Adrenal gland (tissue), 12 donors: ENCODE results near the gene PRMT7. TPM values are rescaled to one million over a fixed set of nuclear protein-coding genes. Genes with fewer than 3 reads are reported as not detected.

ENCODE experiments used
- DNase-seq, 7 donors: peaks; one replicate each; pipeline ENCODE4 v3.0.0-alpha.2; 2019 to 2020
- H3K27ac ChIP-seq, 5 donors: fragments of 200-600 bp; sonication (generic) in 4 of 5; 1 replicate in 3 of 5; 2 replicates in 2 of 5; pipeline versions ENCODE4 v1.5.1 to v1.8.0; 2016 to 2020; ENCODE audit warnings: mild to moderate bottlenecking in 1 of 5
- H3K27me3 ChIP-seq: fragments of 200-600 bp; 2 replicates; pipeline ENCODE4 v1.8.0; 2021
- H3K36me3 ChIP-seq, 2 donors: fragments of 200-600 bp; replicated peaks in 1 of 2; 1 replicate in 1 of 2; 2 replicates in 1 of 2; pipeline versions ENCODE4 v1.5.1 to v1.8.0; 2018 to 2022
- H3K4me1 ChIP-seq, 2 donors: fragments of 200-600 bp; replicated peaks in 1 of 2; 1 replicate in 1 of 2; 2 replicates in 1 of 2; pipeline versions ENCODE4 v1.5.1 to v1.8.0; 2018 to 2021
- H3K4me3 ChIP-seq, 4 donors: fragments of 200-600 bp; sonication (generic) in 3 of 4; one replicate each; pipeline ENCODE4 v1.5.1; 2016 to 2018
- H3K9me3 ChIP-seq, 3 donors: fragments of 200-600 bp; sonication (generic) in 1 of 3; replicated peaks in 1 of 3; 1 replicate in 2 of 3; 2 replicates in 1 of 3; pipeline versions ENCODE4 v1.5.1 to v1.8.0; 2016 to 2021
- CTCF ChIP-seq, 6 experiments: fragments of 450-650 bp in 4 of 6; fragments of 200-600 bp in 2 of 6; sonication (generic) in 1 of 6; IDR thresholded peaks; 1 replicate in 5 of 6; 2 replicates in 1 of 6; pipeline versions ENCODE4 v1.5.1 to v1.8.0; 2016 to 2021; ENCODE audit warnings: antibody characterized with exemption in 6 of 6, mild to moderate bottlenecking in 2 of 6, moderate library complexity in 1 of 6
- POLR2A ChIP-seq, 2 donors: fragments of 450-650 bp; IDR thresholded peaks; one replicate each; pipeline ENCODE4 v1.6.1; 2017; ENCODE audit warnings: antibody characterized with exemption in 2 of 2, mild to moderate bottlenecking in 2 of 2, moderate library complexity in 1 of 2
- WGBS, 4 donors: extraction: QIAGEN DNeasy Blood & Tissue Kit in 2 of 4; methylation state at CpG; one replicate each; pipeline versions ENCODE4 v1.1.5 to v1.1.7; 2013 to 2017; 5-methylcytosine and 5-hydroxymethylcytosine counted together
- intact Hi-C, 2 donors: fragments of 100-400 bp; cut with DNase I; formaldehyde crosslinking; loops; one replicate each; pipeline versions ENCODE4 v1.14.1 to v1.15.0; 2022 to 2023
- polyA plus RNA-seq, 3 donors: library from polyadenylated mRNA; stranded (reverse); fragments of 200-250 nt in 2 of 3; fragments of 350-450 nt in 1 of 3; fragmentation: Illumina TruSeq in 1 of 3; extraction: RNeasy Lipid Tissue Mini Kit (QIAGEN cat#74804) in 1 of 3; gene quantifications; one replicate each; pipeline ENCODE4 v1.2.3, GENCODE V29; 2013 to 2014
- total RNA-seq, 9 donors: library from RNA; depleted of rRNA in 4 of 9; stranded (reverse); fragments of >200 nt in 4 of 9; fragments of 120-200 nt in 1 of 9; fragmentation: NEBNext Ultra II Directional in 1 of 9; extraction: Animal tissue kit (Norgen Biotek cat#: 25700) in 1 of 9; gene quantifications; one replicate each; pipeline versions ENCODE4 v1.1.0 to v1.2.4, GENCODE V29; 2013 to 2023
- donor health status: healthy with polysubstance abuse.
- donor health status: Bipolar disorder and iron deficiency.
- donor health status: DM: yes; HTN: yes; CAD: no.
- donor health status: DM: no; HTN: no; CAD: no.
- donor health status: DM: no; HTN: no; CAD: no.
- donor health status: DM: yes; HTN: yes; CAD: no.

Gene PRMT7
- total and polyA plus RNA-seq, 12 donors: 30.0 to 141 (median 42.7) TPM

GRCh38 chr16:68272507-68273209, 38.2 kb upstream of the PRMT7 start:
- Histone ChIP-seq H3K4me3 (no peak overlapping the region), H3K36me3 (peaks cover 0 to 15% of the 10 kb centered on the region in 2 donors), H3K27me3 (no peaks in the 10 kb centered on the region), H3K27ac (peak overlapping the region in 3 of 5 donors; percentile 59 to 86 (median 81)), H3K9me3 (no peaks in the 10 kb centered on the region), H3K4me1 (peaks cover 43 to 46% of the 10 kb centered on the region in 2 donors)
- intact Hi-C loops: no loop called here
- TF ChIP-seq POLR2A (IDR thresholded peaks at IDR 0.05): no peak
- no peak for TF ChIP-seq CTCF (IDR thresholded peaks at IDR 0.05)
- DNase-seq: no peak
- WGBS, 4 donors: 71 to 86% (median 78%) methylated on average over 4 of the region's 4 CpGs

- intact Hi-C loops: no loop called here
- WGBS, 4 donors: 92 to 94% (median 93%) methylated on average over 5 of the region's 5 CpGs
These were observed 37.4 kb upstream of the PRMT7 start for GRCh38 chr16:68273459-68273858.

GRCh38 chr16:68273896-68274295, 36.9 kb upstream of the PRMT7 start:
- Histone ChIP-seq H3K4me3 (no peak overlapping the region), H3K4me1 (peaks cover 42 to 43% of the 10 kb centered on the region in 2 donors), H3K27ac (no peak overlapping the region), H3K27me3 (no peaks in the 10 kb centered on the region), H3K36me3 (peaks cover 0 to 15% of the 10 kb centered on the region in 2 donors), H3K9me3 (no peaks in the 10 kb centered on the region)
- intact Hi-C loops: no loop called here
- 83 to 98% (median 94%) methylated on average over 8 of the region's 8 CpGs for WGBS, 4 donors
- TF ChIP-seq POLR2A (IDR thresholded peaks at IDR 0.05): no peak
- no peak for TF ChIP-seq CTCF (IDR thresholded peaks at IDR 0.05)
- no peak for DNase-seq

More at GRCh38 chr16:68273459-68273858, 37.4 kb upstream of the PRMT7 start:
- Histone ChIP-seq H3K27ac (peak overlapping the region in 1 of 5 donors; percentile 59), H3K27me3 (no peaks in the 10 kb centered on the region), H3K9me3 (no peaks in the 10 kb centered on the region), H3K4me3 (no peak overlapping the region), H3K4me1 (peaks cover 42 to 43% of the 10 kb centered on the region in 2 donors), H3K36me3 (peaks cover 0 to 15% of the 10 kb centered on the region in 2 donors)
- no peak for DNase-seq
- TF ChIP-seq CTCF (IDR thresholded peaks at IDR 0.05): no peak
- no peak for TF ChIP-seq POLR2A (IDR thresholded peaks at IDR 0.05)

GRCh38 chr16:68274441-68274840, 36.4 kb upstream of the PRMT7 start:
- no peaks in the 10 kb centered on the region for H3K27me3 ChIP-seq
- peaks cover 42 to 43% of the 10 kb centered on the region in 2 donors for H3K4me1 ChIP-seq
- intact Hi-C loops: no loop called here
- DNase-seq: no peak
- WGBS, 4 donors: 92 to 100% (median 95%) methylated on average over 2 to 4 of the region's 4 CpGs
- TF ChIP-seq CTCF (IDR thresholded peaks at IDR 0.05): no peak
- TF ChIP-seq POLR2A (IDR thresholded peaks at IDR 0.05): no peak
- no peaks in the 10 kb centered on the region for H3K9me3 ChIP-seq
- no peak overlapping the region for H3K4me3 ChIP-seq
- H3K36me3 ChIP-seq: peaks cover 0 to 15% of the 10 kb centered on the region in 2 donors
- peak overlapping the region in 1 of 5 donors; percentile 13 for H3K27ac ChIP-seq
